Measurements from ENCODE around the gene RPS15.

DNA sequence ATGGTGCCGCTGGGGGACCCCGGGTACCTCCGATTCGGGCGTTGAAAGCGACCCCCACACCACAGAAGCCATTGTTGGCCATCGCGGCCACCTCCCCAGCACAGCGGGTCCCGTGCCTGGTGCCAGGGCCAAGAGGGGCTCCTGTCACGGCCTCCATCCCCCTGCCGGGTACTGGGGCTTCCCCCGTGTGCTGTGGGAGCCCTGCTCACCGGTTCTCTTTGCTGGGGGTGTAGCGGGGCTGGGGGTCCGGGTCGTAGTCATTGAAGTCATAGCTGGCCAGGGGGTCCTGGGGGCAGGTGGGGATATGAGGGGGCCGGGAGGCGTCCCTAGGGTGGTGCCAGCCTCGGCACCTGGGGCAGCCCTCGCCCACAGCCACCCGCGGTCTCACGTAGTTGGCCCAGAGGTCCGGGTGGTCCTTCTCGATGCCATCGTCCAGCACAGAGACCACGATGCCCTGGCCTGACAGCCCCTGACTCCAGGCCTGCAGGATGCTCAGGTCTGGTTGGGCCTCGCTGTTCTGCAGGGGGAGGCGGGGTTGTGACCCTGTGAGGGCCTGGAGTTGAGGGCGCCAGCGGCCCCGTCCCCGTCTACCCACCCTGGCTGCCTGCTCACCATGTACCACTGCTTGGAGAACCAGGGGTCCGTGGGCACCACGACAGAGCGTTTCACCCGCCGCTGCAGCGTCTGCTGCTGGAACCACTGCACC, 49.5 kb downstream of the RPS15 start:
- TF ChIP-seq, protein P1, sequence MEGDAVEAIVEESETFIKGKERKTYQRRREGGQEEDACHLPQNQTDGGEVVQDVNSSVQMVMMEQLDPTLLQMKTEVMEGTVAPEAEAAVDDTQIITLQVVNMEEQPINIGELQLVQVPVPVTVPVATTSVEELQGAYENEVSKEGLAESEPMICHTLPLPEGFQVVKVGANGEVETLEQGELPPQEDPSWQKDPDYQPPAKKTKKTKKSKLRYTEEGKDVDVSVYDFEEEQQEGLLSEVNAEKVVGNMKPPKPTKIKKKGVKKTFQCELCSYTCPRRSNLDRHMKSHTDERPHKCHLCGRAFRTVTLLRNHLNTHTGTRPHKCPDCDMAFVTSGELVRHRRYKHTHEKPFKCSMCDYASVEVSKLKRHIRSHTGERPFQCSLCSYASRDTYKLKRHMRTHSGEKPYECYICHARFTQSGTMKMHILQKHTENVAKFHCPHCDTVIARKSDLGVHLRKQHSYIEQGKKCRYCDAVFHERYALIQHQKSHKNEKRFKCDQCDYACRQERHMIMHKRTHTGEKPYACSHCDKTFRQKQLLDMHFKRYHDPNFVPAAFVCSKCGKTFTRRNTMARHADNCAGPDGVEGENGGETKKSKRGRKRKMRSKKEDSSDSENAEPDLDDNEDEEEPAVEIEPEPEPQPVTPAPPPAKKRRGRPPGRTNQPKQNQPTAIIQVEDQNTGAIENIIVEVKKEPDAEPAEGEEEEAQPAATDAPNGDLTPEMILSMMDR (IDR thresholded peaks at IDR 0.05), result no peak
- no peak for TF ChIP-seq EP300 (IDR thresholded peaks at IDR 0.05)
- TF ChIP-seq POLR2AphosphoS5 (IDR thresholded peaks at IDR 0.05), result no peak

All from esophagus muscularis mucosa (tissue), 4 donors.